Activated CD8-positive, alpha-beta memory T cell treated with anti-CD3 and anti-CD28 coated beads, Interleukin-2, amount 50 U/mL, for 4 hours (primary cell): Measurements from ENCODE around the gene ST14.

ENCODE experiments used
- DNase-seq: peaks from one replicate; pipeline ENCODE4 v3.0.0-alpha.2; 2020

ST14 gene

GRCh38 chr11:130137999-130138398, 21.6 kb upstream of the ST14 start:
- DNase-seq = no peak

GRCh38 chr11:130139401-130139800, 20.2 kb upstream of the ST14 start:
- no peak for DNase-seq

DNA sequence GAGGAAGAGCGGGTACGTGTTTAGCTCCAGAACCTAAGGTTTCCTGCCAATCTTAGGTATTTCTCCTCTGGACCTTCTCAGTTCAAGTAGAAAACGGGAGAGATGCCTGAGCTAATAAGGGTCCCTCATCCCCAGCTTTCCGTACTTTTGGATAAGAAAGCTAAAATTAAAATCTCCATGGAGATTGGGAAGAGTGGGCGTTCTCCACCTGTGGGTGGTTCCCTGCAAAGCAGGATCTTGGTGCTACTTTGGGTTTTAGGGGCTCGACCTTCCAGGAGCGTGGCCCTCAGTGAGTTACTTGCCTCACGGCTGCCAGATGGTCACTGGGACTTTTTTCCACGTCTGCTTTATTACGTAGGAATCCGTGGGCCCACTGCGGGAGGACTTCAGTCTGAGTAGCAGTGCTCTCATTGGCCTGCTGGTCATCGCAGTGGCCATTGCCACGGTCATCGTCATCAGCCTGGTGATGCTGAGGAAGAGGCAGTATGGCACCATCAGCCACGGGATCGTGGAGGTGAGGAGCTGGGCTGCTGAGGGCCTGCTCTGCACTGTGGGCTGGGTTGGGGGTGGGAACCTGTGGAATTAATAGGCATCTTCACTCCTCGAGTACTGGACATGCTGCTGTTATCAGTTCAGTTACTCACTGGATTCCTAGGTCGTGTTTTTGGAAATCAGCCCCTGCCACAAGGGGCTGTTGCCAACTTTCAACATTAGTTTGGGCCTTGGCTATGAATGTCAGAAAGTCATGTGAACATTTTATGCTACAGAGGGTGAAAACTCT, 17.8 kb upstream of the ST14 start:
- DNase-seq = no peak

- DNase-seq = no peak
Observed at GRCh38 chr11:130144141-130144540, 15.4 kb upstream of the ST14 start.

DNA sequence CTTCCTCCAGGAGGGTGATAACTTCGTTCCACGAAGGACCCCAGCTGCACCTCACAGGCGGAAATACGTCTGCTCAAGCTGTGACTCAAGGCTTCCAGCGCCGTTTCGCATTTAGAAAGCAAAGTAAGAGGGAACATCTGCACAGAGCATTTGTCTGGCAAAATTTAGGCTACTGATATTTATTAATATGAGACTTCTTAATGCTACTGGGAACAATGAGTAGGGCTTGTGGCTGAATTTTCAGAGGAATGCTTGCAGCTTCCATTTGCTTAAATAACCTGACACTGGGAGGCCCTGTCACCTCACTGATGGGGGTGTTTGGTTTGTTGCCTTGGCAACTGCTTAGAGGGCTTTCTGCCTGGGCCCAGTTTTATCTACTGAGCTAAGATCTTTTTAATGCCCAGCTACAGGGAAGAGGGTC, 14.7 kb upstream of the ST14 start:
- DNase-seq = no peak

- DNase-seq = no peak
Observed at GRCh38 chr11:130145311-130145812, 14.2 kb upstream of the ST14 start.

DNA sequence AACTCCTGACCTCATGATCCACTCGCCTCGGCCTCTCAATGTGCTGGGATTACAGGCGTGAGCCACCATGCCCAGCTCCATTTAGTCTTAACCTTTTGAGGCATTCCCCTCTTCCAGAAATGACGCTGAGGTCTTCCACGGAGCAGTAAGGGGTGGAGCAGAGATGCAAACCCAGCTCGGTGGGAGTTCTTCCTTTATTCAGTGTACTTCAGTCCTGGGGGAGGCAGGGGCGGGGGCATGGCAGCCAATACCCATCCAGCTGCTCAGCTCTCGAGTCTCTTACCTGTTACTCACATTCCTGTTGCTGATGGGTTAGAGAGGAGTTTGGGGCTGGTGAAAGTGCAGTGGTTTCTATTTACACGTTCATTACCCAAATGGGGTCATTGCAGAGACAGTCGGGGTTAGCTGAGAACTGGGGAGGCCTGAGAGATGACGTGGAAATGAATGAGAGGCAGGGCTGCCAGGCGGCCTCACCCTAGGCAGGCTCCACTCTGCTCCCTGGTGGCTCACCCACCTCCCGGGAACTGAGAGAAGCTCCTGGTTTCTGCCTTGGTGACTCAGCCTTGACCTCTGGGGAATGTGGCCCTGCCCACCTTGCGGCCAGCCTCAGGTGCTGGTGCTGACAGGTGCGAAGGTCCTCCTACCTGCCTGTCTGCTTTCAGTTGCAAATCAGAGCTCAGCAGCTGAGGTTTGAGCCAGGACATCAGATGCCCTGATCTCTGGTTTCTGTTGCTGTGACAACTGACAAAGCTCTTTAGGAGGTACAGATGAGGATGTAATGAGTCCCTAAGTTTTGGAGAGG, 13.4 kb upstream of the ST14 start:
- no peak for DNase-seq

DNA sequence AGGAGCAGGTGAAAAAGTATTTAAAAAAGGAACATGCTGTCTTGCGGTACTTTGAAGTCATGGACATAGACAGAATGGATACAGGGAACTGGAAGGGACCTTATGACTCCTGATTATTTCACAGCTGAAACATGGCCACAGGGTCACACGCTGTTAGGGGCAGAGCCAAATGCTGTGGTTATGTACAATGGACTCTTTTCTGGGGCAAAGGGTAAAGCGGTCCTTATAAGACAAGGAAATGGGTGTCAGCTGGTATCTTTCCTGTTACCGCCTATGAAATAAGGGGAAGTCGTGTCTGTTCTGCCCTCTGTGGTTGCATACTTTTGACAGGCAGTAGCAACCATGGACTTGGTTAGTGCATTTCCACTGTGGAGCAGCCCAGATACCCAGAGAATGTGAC, 12.8 kb upstream of the ST14 start:
- DNase-seq = no peak

GRCh38 chr11:130148796-130149326, 10.7 kb upstream of the ST14 start:
- no peak for DNase-seq

DNA sequence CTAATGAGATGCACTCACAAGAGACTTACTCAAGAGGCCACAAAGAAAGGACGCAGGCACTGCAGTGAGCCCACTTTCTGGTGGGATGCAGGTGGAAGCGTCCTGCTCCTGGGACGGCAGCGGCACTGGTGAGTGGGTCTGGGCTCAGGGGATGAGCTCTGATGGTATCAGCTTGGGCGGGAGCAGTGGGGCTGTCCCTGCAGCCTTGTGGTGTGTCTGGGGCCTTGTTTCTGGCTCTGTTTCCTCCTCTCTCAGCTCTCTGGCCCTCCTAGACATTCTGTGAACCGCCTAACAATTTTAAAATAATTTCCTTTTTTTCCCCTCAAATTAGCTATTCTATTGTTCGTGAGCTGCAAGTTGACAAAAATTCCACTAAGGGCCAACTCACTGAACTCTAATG, 8.8 kb upstream of the ST14 start:
- no peak for DNase-seq

DNA sequence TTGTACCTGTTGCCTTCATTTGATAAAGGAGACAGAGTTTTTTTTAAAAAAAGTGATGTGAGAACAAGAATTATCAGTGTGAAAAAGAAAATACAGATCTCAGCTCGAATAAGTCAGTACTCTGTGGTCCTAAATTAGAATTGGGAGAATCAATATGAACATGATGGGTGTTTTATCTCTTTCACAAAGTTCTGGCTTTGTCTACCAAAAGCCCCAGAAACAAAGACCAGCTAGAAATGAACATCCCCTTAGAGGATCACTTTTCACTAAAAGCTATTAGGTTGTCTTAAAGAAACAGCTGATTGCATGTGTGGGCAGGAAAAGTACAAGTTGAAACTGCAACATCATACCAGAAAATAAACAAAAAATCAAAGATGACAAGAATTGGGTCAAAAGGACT, 8.4 kb upstream of the ST14 start:
- DNase-seq = no peak

DNA sequence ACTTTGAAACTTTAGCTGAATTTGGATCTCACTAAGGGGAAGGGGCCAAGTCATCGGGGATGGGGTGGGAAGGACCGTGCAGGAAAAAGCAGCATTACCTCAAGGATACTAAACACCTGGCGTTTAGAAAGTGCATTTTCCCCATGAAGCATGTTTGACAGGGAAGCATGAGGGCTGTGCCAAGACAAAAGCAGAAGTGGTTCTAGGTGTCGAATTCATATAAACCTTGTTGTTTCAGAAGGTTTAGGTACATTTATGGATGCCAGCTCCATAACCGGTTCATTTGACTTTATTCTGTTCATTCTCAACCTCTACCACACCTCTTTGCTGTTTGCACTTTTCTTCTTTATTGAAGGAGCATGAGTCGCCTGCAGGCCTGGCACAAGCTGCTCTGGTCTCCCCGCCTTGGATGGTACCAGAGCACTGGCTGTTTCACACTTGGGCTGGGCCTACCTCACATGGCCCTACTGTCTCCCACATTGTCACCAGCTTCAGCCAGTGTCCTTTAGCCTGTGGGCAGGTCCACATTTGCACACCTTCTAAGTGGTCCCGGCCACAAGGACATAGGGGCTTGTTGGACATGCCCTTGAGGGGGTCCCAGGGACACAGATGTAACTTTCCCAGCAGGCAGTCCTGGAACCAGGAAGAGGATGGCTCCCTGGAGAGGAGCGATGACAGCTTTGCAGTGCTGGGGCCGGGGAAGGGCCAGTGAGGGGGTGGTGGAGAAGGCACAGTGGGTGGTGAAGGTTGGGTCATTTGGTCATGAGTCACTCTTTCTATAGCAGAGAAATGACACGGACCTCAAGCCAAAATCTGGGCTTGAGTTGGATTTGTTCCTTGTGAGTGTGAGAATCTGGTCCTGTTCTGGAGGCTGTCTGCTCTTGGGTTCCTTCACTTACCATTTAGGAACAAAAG, 3.2 kb upstream of the ST14 start:
- no peak for DNase-seq

GRCh38 chr11:130157101-130157500, 2.5 kb upstream of the ST14 start:
- DNase-seq = no peak

DNA sequence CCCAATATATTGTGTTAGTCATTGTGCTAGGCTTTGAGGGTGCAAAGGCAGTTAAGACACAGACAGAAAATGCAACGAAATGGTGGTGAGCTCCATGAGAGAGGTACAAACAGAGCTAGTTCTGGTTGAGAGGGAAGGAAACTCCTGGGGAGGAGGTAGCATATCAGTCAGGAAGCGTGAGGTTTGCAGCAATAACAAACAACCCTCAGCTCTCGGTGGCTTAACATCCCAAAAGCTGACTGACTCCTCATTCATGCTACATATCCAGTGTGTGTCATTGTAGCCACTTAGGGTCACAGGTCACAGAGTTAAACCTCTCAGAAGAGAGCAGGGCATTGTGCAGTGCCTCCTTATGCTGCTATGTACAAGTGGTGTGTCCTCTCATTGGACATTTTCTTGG, 1.7 kb upstream of the ST14 start:
- no peak for DNase-seq

GRCh38 chr11:130159139-130159538, 443 bp upstream of the ST14 start:
- no peak for DNase-seq

DNA sequence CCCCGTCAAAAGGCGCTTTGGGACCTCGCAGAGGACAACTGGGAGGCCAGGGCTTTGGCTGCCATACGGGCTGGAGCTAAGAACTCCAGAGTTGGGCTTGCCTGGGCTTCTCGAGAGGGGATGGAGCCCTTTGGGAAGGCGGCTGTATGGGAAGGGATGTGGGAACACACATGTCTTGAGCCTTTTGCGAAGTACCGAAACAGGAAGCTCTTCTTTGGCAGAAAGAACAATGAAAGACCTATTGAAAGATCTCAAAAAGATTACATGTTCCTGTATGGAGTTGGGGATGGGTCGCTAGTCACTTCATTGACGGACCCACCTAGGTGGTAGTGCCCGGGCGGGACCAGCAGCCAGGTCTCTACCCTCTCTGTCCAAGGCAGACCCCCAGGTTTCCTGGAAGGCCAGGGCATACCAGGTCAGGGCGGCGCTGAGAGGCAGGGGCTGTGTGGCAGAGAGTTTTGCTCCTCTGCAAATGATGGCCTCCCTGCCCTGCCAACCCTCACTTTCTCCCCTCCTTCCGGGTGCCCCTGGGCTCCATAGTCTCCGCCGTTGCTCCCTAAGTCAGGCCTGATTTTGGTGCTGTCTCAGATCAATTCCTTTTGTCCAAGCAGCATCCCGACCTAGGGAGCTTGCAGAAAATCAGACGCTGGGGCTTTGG, 1.0 kb downstream of the ST14 start:
- DNase-seq = no peak

- DNase-seq = no peak
Observed at GRCh38 chr11:130161441-130162145, 2.0 kb downstream of the ST14 start.

- DNase-seq = no peak
Observed at GRCh38 chr11:130162733-130163132, 3.2 kb downstream of the ST14 start.

GRCh38 chr11:130163346-130164220, 4.0 kb downstream of the ST14 start:
- no peak for DNase-seq

- no peak for DNase-seq
Observed at GRCh38 chr11:130164221-130164570, 4.6 kb downstream of the ST14 start.
